ENCODE measurements around the gene PCAT7.

DNA sequence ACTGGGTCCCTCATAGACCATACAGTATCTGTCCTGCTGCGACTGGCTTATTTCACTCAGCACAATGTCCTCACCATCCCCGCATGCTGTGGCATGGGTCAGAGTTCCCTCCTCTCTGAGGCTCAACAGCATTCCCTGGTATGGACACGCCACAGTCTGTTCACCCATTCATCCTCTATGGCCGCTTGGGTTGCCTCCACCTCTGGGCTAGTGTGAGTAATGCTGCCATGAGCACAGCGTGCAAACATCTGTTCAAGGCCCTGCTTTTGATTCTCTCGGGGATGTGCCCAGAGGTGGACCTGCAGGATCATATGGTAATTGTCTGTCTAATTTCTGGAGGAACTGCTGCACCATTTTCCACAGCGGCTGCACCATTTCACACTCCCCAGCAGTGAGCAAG, 44.2 kb downstream of the PCAT7 start:
- TF ChIP-seq, protein P1, sequence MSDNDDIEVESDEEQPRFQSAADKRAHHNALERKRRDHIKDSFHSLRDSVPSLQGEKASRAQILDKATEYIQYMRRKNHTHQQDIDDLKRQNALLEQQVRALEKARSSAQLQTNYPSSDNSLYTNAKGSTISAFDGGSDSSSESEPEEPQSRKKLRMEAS (IDR thresholded peaks at IDR 0.05; ENCODE audit: low read depth): no peak
- TF ChIP-seq, protein P2, sequence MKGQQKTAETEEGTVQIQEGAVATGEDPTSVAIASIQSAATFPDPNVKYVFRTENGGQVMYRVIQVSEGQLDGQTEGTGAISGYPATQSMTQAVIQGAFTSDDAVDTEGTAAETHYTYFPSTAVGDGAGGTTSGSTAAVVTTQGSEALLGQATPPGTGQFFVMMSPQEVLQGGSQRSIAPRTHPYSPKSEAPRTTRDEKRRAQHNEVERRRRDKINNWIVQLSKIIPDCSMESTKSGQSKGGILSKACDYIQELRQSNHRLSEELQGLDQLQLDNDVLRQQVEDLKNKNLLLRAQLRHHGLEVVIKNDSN (IDR thresholded peaks at IDR 0.05; ENCODE audit: borderline replicate concordance, low read depth): no peak
- TF ChIP-seq, protein P3, sequence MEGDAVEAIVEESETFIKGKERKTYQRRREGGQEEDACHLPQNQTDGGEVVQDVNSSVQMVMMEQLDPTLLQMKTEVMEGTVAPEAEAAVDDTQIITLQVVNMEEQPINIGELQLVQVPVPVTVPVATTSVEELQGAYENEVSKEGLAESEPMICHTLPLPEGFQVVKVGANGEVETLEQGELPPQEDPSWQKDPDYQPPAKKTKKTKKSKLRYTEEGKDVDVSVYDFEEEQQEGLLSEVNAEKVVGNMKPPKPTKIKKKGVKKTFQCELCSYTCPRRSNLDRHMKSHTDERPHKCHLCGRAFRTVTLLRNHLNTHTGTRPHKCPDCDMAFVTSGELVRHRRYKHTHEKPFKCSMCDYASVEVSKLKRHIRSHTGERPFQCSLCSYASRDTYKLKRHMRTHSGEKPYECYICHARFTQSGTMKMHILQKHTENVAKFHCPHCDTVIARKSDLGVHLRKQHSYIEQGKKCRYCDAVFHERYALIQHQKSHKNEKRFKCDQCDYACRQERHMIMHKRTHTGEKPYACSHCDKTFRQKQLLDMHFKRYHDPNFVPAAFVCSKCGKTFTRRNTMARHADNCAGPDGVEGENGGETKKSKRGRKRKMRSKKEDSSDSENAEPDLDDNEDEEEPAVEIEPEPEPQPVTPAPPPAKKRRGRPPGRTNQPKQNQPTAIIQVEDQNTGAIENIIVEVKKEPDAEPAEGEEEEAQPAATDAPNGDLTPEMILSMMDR (IDR thresholded peaks at IDR 0.05): no peak
- TF ChIP-seq TAF1 (IDR thresholded peaks at IDR 0.05; ENCODE audit: borderline replicate concordance, low read depth, low read length): no peak
- TF ChIP-seq CHD2 (IDR thresholded peaks at IDR 0.05; ENCODE audit: low read length, partially characterized antibody): no peak
- TF ChIP-seq GABPA (IDR thresholded peaks at IDR 0.05; ENCODE audit: low read depth): no peak
- no peak for TF ChIP-seq RFX5 (IDR thresholded peaks at IDR 0.05; ENCODE audit: low read length)
- TF ChIP-seq POLR2AphosphoS5 (IDR thresholded peaks at IDR 0.05; ENCODE audit: low read depth, low read length): no peak
- TF ChIP-seq, protein P4, sequence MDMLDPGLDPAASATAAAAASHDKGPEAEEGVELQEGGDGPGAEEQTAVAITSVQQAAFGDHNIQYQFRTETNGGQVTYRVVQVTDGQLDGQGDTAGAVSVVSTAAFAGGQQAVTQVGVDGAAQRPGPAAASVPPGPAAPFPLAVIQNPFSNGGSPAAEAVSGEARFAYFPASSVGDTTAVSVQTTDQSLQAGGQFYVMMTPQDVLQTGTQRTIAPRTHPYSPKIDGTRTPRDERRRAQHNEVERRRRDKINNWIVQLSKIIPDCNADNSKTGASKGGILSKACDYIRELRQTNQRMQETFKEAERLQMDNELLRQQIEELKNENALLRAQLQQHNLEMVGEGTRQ (IDR thresholded peaks at IDR 0.05; ENCODE audit: borderline replicate concordance, low read depth, low read length): no peak
- no peak for TF ChIP-seq RCOR1 (IDR thresholded peaks at IDR 0.05; ENCODE audit: low read length)
- no peak for TF ChIP-seq TEAD4 (IDR thresholded peaks at IDR 0.05; ENCODE audit: borderline replicate concordance, insufficient read depth)
